ENCODE results near the gene SPECC1. TPM values are rescaled to one million over a fixed set of nuclear protein-coding genes. Genes with fewer than 3 reads are reported as not detected.
"Not testable (repeated sequence)": the region's sequence is repeated elsewhere in the genome, so short reads cannot be mapped to it uniquely, and the experiment has no call there.

SPECC1 gene
- total RNA-seq, 1 donor from 2014 or later: 55.4 TPM

DNA sequence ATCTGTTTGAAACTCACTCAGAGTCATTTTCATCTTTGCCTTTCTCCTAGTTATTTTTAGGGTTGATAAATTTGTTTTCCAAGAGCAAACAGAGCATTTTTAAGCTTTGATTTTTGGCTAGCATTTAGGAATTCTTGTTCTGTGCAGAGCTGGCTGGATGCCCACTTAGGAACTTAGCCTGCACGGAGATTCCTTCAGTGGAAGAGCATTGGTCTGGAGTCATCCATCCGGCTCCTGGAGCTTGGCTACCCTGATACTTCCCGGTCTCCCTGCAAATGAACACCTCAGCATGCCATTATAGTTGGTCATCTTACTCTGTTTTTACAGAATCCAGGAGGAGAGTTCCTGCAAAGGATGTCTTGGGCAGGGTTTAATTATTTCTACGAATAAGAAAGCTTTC, 57.1 kb downstream of the SPECC1 start:
- DNase-seq (ENCODE audit: low spot score in 2 of 2): no peak
- no peak for FAIRE-seq

DNA sequence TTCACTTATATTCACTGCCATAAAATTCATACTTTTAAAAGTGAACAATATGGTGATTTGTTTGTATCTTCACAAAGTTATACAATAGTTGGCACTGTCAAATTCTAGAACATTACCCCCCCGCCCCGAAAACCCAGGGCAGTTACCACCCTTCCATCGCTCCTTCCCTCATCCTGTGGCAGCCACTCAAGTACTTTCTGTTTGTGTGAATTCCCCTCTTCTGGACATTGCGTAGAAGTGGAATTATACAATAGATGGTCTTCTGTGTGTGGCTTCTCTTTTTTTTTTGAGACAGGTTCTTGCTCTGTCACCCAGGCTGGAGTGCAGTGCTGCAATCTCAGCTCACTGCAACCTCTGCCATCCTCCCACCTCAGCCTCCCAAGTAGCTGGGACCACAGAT, 58.6 kb downstream of the SPECC1 start:
- no peak for FAIRE-seq
- DNase-seq (ENCODE audit: low spot score in 2 of 2): no peak

DNA sequence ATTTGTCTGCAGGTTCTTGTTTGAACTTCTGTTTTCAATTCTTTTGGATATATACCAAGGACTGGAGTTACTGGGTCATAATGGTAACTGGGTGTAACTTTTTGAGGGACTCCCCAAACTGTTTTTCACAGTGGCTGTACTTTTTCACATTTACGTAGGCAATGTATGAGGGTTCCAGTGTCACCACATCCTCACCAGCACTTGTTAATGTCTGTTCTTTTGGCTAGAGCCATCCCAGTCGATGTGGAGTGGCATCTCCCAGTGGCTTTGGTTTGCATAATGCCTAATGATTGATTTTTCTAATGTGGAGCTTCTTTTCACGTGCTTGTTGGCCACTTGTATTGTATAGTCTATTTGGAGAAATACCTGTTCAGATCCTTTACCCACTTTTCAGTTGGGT, 59.3 kb downstream of the SPECC1 start:
- no peak for FAIRE-seq
- DNase-seq (ENCODE audit: low spot score in 2 of 2): no peak

DNA sequence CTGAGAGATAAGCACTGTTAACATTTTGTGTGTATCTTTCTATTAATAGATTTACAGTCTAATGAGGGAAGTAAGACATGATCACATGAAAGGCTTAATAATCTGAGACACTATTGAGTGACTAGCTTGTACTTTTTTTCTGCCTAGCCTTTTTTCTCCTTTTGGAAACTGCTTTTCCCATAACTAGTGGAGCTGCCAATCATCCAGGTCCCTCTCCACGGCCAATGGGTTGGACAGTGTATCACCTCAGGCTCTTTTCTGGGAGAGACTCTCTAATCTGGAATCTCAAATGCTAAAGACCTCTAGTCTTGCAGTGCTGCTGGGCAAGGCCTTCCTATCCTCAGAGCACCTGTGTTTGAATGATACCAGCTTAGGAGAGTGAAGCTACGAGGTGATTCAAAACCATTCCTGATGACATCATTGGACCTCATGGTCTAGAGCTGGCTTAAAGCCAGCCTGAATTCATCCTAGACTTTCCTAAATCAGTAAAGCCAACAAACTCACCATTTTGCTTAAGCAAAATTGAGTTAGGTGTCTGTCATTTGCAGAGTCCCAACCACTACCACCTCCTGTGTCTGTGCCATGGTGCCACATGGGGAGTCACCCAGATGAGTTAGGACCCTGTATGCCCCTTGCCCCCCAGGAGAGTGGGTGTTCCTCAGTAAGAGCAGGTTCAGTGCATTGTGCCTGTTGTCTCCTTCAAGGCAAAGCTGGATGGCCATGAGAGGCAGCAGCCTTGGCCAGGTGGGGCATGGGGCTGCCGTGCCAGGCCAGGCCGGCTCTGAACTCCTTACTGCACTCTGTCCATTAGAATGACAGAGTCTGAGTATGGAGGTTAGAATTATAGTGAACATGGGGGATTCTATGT, 62.9 kb downstream of the SPECC1 start:
- DNase-seq (ENCODE audit: low spot score in 2 of 2): no peak
- FAIRE-seq: no peak

- FAIRE-seq: no peak
- no peak for DNase-seq (ENCODE audit: low spot score in 2 of 2)
These were observed 63.5 kb downstream of the SPECC1 start for GRCh38 chr17:20072692-20072992.

DNA sequence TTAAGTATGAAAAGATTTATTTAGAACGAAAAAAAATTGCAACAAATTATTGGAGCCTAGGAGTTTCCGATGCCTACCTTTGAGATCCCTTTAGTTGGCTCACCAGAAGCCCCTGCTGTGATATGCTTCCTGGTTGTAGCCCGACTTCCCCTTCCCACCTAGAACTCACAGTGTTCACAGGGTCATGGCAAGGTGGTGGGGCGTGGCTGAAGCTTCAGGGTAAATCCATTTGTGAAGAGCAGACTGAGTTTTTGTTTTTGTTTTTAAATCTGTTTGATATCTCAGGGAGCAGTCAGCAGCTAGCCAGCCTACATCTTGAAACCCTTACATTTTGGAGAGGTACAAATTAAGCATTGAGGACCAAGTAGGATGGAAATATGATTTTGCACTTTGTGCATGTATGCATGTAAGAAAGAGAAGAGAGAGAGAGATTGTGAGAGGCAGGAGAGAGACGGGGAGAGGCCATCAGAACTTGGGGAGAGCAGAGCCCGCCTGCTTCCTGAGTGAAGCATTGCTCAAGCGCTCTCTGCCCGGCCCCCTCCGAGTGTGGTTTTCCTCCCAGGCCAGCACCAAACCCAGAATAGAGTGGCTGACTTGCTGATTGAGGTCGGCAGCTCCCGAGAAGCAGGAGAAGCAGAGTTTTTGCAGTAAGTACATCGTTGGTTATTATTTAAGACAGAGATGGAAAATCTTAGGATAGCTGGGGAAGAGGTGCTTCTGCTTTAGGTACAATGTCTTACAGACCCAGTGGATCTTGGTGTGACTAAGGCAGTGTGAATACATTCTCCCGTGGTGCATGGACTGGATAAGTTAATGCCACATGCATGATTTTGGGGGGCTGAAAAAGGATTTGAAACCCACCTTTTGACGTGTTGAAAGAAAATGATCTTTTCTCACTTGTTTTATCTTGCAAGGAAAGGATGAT, 64.2 kb downstream of the SPECC1 start:
- DNase-seq (ENCODE audit: low spot score in 2 of 2): no peak
- FAIRE-seq: no peak

DNA sequence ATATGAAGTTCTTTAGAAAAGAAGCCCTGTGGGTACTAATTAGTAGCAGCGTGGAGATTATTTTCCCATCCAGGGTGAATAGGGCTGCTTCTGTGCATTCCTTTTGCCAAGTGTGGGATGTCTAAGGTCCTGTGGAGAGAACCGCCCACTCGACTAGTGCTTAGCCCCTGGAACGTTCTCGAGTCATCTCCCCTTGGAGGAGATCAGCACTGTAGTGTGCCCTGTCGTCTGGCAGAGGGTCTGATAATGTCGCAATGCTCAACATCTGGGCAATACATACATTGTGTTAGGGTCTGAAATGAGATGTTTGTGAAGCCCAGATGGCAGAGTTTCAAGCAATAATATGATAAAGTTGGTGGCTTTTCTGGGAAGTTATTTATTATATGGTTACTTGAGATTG, 64.8 kb downstream of the SPECC1 start:
- DNase-seq (ENCODE audit: low spot score in 2 of 2): no peak
- FAIRE-seq: no peak

DNA sequence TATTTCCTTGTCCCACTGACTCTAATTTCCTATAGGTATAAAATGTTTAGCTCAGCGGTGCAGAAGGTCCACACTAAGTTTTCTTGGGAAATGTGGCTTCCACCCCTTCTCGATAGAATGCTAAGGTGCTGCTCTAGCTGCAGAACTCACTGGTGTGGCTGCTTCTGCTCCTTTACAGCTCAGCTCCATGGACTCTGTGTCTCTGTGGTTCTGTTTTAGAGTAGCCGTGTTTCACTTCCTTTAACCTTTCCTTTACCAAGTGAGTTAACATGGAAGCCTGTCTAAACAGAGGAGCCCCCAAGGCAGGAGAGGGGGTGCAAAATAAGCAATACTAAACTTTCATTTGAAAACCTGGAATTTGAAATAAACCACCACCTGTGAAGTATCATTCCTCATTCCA, 65.3 kb downstream of the SPECC1 start:
- no peak for FAIRE-seq

GRCh38 chr17:20076137-20076536, 67.0 kb downstream of the SPECC1 start:
- DNase-seq (ENCODE audit: low spot score in 2 of 2); FAIRE-seq: not testable (repeated sequence)

More for the DNA sequence above, 65.3 kb downstream of the SPECC1 start:
- DNase-seq (ENCODE audit: low spot score in 2 of 2): no peak

GRCh38 chr17:20077978-20078685, 69.0 kb downstream of the SPECC1 start:
- FAIRE-seq (peak; percentile 44), DNase-seq (ENCODE audit: low spot score in 2 of 2) (no peak)

DNA sequence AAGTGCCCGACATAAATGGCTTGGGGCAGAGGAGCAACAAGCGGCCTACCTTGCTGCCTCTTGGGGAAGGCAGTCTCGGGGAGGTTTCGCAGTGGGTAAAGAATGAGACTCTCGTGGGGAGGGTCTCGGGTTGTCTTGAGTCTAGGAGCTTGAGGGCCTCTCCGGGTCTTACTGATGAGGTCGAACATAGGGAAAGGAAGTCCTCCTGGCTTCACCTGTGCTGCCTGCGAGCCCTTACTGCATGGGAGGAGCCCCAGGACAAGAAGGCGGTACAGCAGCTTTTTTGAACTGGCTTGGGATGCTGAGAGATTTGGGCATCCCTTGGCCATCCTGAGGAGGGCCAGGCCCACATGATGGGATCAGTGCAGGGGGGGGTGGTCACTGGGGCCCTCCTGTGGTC, 71.4 kb downstream of the SPECC1 start:
- no peak for FAIRE-seq
- DNase-seq (ENCODE audit: low spot score in 2 of 2): no peak

DNA sequence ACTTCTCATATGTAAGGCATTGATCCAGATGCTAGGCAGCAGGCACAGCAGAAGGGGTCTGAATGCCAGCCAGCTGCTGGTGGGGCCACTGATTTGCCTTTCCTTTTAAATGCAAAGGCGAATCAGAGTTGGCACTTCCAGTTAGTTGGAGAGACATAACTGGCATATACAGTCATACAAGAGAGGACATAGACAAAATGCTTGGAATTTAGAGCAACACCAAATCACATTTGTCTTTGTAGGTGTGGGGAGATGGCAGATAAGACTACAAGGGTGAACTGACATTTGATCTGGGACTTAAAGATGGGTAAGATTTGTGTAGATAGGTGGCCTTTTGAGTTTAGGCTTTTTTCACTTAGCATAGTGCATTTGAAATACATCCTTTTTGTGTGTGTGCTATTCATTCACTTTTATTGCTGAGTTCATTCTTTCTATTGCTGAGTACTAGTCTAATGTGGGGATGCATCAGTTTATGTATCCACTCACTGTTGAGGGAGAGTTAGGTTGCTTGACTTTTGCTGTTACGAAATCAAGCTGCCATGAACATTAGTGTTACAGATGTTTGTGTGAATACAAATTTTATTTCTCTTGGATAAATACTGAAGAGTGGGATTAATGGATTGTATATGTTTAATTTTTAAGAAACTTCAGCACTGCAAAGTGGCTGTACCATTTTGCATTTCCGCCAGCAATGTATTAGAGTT, 74.1 kb downstream of the SPECC1 start:
- DNase-seq (ENCODE audit: low spot score in 2 of 2) (no peak), FAIRE-seq (no peak)

DNA sequence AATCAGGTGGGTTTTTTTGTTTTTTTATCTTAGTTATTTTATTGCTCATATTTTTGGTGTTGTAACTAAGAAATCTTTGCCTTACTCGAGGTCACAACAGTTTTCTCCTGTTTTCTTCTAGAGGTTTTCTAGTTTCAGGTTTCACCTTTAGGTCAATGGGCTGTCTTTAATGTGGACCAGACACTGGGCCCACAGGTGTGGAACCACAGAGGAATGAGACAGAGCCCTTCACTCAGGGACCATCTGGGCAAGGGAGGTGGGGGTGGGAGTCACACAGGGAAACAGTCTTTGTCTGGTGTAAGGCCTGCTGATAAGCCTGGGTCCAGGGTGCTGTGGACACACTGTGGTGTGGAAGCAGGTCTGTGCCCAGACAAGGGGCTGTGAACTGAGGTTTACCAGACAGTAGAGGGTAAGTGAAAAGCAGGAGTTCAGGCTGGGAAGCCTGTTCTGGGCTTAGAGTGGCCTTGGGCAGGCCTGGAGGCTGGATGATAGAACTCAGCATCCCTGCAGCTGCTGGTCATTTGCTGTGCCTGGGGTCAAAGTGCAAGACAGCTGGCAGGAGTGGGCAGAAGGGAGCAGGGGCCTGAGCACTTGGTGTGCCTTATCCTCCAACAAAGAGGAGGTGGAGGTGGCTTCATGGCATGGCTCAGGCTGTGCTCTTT, 75.6 kb downstream of the SPECC1 start:
- no peak for FAIRE-seq
- no peak for DNase-seq (ENCODE audit: low spot score in 2 of 2)

DNA sequence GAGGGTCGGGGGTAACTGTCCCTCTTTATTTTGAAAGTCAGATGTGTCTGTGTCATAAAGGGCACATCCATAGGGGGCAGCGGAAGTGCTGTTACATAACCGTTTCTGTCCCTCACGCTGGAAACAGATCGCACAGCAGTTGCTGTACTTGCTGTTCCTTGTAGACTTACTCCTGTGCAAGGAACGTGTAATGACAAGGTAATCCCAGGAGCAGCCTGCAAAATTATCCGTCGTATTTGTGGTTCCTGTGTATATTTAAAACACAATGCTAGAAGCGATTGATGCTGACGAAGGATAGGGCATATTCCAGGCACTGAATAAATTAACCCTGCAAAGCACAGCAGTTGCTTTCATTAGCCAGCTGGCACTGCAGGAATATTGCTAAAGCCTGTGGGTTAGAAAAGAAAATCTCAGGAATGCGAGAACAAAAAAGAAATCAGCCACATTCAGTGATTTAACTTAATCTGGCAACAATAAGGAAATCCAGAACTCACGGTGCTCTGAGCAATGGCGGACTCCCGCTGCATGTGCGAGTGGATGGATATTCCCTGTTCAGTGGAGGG, 76.2 kb downstream of the SPECC1 start:
- FAIRE-seq (no peak), DNase-seq (ENCODE audit: low spot score in 2 of 2) (no peak)

- DNase-seq (ENCODE audit: low spot score in 2 of 2) (no peak), FAIRE-seq (no peak)
These were observed 77.4 kb downstream of the SPECC1 start for GRCh38 chr17:20086416-20087076.

DNA sequence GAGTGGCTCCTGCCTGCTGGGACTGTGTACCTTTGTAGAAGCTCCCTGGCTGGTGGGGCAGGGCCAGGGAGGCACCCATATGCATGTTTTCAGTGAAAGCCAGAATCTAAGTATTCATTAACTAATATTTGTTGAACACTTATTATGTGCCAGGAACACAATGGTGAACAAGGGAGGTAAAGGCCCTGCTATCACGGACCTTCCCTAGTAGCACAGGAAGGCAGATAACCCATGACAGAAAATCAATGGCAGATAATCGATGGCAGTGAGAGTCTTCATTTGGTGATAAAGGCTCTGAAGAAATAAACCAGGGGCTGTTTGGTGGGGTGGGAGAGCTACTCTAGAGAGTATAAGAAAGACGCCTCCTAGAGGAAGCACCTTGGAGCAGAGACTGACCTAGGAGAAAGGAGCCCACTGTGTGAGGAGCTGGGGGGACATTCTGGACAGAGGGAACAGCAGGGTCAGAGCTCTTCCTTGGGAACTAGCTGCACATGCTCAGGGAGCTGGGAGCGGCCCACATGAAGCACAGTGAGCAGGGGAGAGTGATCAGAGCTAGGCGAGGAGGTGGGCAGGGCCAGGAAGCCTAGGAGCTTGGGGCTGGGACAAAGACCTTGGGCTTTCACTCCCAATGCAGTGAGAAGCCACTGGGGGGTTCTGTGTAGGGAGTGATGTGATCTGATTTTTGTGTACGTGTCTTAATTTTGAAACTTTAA, 78.5 kb downstream of the SPECC1 start:
- DNase-seq (ENCODE audit: low spot score in 2 of 2) (no peak), FAIRE-seq (no peak)

DNA sequence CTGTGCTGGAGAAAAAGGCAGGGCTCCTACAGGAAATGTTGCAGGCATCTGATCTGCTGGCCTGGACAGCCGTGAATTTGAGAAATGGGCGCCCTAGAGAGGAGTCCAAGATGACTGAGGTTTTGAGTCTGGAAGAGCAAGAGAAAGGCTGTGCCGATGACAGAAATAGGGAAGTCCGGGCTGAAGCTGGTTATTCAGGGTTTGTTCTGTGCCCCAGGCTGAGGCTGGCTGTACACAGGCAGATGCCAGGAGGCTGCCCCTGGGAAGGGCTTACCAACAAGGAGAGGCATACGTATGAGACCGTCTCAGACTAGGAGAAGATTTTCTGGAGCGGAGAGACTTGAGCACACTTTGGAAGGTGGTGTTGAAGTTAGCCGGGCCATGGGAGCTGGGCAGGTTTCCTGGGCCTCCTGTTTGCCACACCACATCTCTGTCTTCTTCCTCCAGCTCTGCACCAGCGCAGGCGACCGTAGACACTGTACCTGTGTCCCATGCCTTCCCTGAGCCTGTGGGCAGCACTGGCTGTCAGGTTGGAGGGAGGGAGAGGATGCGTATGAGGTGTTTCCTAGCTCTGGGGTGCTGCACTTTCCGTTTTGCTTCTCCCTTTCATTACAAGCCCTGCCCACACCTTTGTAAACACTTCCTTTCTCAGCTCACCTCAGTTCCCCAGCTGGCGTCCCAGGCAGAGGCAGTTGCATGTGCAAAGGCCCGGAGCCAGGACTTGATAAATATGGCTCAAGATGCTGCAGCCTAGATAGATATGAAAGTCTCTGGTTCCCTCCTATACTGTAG, 80.8 kb downstream of the SPECC1 start:
- no peak for DNase-seq (ENCODE audit: low spot score in 2 of 2)
- FAIRE-seq: no peak

Data from frontal cortex (tissue), 4 donors.